Measurements from ENCODE around the gene IPO13.

The IPO13 gene

DNA sequence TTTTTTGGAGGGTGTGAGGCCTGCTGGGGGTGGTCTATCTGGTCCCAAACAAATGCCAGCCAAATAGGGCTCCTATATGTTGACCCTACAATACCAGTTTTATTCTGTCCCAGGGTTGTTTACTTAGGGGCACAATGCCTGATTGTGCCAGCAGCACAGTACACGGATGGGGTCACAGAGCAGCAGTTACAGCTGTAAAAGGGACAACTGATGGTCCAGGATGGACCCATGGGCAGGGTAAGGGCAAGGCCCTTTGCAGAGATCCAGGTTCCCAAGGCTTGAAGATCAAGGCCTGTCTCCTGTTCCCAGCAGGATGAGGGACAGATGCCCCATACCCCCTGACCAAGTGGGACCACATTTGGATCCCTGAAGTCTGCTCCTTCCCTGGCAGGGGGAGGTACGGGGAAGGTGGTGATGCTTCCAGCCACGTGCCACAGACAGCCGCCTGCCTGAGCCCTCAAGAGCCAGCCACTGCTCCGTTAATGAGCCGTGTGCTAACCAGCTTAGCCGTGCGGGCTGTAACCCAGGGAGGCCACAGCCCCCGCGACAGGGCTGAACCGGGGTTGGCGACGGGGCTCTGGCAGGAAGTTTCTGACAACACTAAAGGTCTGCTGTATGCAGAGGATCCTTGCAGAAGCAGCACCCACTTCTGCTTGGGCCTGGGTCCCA is 66.3 kb downstream of the IPO13 start:
- TF ChIP-seq, protein P1, sequence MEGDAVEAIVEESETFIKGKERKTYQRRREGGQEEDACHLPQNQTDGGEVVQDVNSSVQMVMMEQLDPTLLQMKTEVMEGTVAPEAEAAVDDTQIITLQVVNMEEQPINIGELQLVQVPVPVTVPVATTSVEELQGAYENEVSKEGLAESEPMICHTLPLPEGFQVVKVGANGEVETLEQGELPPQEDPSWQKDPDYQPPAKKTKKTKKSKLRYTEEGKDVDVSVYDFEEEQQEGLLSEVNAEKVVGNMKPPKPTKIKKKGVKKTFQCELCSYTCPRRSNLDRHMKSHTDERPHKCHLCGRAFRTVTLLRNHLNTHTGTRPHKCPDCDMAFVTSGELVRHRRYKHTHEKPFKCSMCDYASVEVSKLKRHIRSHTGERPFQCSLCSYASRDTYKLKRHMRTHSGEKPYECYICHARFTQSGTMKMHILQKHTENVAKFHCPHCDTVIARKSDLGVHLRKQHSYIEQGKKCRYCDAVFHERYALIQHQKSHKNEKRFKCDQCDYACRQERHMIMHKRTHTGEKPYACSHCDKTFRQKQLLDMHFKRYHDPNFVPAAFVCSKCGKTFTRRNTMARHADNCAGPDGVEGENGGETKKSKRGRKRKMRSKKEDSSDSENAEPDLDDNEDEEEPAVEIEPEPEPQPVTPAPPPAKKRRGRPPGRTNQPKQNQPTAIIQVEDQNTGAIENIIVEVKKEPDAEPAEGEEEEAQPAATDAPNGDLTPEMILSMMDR (conservative IDR thresholded peaks at IDR 0.05; ENCODE audit: low read length), result no peak
- DNase-seq (ENCODE audit: low read depth), result no peak
- no peak overlapping the region for H3K4me3 ChIP-seq (ENCODE audit: low read length)

DNA sequence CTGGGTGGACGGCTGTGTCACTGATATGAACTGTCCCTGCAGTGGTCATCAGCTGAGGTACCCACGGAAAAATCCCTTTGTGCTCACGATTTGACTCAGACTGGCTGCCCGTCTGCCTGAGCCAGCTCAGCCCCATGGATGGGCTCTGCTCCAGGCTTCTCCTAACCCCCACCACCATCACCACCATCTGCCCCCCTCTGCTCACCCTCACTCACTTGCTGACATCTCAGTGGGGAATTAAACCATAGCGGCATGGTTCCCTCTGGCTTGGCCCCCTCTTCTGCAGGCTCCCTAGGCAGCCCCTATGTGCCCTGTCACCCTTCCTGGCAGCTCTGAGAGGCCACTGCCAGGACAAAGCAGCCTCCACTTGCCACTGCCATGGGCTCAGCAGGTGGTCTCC is 67.2 kb downstream of the IPO13 start:
- no peak for DNase-seq (ENCODE audit: low read depth)
- TF ChIP-seq, protein P1 (conservative IDR thresholded peaks at IDR 0.05; ENCODE audit: low read length), result no peak
- H3K4me3 ChIP-seq (ENCODE audit: low read length), result no peak overlapping the region

DNA sequence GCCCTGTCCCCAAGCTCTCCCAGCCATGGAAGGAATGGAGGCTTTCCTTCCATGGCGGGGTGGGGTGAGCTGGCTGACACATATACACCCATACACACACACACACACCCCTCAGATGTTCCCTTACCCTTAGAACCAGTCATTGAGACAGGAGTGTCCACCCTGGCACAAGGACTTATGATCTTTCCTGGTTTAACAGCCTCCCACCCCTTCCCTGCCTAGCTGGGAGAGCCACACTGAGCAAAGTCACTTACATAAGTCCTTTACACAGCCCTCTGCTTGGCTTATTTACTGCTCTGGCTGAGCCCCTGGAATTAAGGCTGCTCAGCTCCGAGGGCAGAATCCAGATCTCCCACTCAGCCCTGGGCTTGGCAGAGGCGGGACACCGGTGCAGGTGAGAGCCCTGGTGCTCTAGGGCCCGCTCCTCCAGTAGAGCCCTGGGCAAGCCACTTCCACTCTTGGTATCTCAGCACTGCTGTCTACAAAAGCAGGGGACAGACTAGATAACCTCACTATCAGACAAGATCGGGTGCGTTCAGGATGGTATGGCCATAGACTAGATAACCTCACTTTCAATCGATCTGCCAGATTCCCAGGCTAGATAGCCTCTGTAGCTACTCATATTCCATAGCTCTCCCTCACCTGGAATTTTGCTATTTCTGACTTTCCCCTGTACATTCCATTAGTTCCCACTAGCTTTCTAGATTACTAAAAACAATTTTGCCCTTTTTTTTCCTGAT is 67.8 kb downstream of the IPO13 start:
- no peak overlapping the region for H3K4me3 ChIP-seq (ENCODE audit: low read length)
- TF ChIP-seq, protein P1 (conservative IDR thresholded peaks at IDR 0.05; ENCODE audit: low read length), result no peak
- no peak for DNase-seq (ENCODE audit: low read depth)

DNA sequence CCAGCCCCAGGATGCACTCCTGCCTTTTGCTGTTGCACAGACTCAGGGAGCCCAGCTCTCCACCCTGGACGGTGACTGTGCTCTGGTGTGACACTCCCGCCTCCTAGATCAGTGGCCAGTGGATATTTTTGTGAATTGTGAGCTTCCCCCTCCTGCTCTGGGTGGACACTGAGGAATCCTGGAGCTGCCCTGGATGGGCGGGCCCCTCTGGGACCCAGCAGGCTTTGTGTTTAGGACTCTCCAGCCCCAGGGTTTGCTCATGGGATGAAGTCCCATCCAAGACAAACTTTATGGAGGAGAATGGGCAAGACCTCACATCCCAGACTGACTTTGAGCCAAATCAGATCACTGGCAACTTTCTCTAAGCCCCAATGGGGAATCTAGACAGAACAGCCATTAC is 68.5 kb downstream of the IPO13 start:
- H3K4me3 ChIP-seq (ENCODE audit: low read length), result no peak overlapping the region
- no peak for DNase-seq (ENCODE audit: low read depth)
- TF ChIP-seq, protein P1 (conservative IDR thresholded peaks at IDR 0.05; ENCODE audit: low read length), result no peak

DNA sequence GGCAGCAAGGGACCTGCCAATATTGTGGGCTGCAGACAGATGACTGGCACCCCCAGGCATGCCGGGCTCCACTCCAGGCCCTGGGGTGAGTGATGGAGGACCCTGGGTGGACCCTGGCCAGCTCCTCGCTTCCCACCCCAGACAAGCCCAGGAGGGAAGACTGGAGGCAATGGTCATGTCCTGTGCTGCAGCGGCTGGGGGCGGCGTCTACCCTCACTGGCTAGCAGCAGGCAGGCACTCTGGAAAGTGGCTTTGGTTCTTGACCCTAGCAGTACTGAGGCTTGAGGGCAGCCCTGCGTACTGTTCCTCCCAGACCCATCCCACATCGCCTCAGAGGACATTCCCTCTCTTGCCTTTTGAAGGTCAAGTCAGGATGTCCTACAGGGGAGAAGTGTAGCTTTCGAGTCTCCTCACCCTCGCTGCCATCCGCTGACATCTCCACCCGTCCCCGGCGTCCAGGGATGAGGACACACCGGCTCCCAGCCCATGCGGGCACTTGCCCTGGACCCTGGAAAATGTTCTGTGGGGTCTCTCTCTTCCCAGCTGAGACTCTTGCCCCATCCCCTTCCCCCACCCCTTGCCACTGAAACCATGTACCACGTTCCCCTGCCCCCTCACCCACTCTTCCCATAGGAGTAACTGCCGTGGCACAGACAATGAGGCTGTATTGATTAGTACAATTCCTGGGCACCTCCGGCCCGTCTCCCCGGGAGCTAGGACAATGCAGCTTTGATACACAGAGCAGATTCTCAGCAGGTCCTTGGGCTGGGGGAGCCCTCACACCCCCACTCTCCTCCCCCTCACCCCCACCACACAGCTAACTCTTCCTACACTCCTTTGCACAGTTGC is 69.5 kb downstream of the IPO13 start:
- no peak for DNase-seq (ENCODE audit: low read depth)
- no peak overlapping the region for H3K4me3 ChIP-seq (ENCODE audit: low read length)
- TF ChIP-seq, protein P1 (conservative IDR thresholded peaks at IDR 0.05; ENCODE audit: low read length), result no peak

DNA sequence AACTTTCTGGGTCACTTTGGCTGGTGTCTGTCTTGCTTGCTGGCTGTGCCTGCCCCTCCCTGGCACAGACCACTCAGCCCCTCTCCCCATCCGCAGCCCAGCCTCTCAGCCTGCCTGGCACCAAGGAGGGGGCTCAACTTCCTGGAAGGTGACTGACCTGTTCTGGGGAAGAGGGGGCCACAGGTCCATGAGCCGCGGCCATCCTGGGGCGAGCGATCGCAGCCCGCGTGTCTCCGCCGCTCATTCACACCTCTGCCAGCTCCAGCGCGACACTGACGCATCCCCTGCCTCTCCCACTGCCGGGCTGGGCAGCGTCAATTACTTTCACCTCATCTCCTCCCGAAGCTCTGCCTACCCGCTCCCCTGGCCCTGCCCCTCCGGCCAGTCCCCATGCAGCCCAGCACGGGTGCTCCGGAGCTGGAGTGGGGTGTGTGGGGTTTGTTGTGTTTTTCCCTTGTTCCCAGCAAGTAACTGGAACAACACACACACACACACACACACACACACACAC is 70.2 kb downstream of the IPO13 start:
- no peak overlapping the region for H3K4me3 ChIP-seq (ENCODE audit: low read length)
- TF ChIP-seq, protein P1 (conservative IDR thresholded peaks at IDR 0.05; ENCODE audit: low read length), result no peak
- DNase-seq (ENCODE audit: low read depth), result no peak
